Astrocyte of the cerebellum (primary cell): ENCODE results near the gene RHNO1.

Source experiments
- DNase-seq: peaks from one replicate; pipeline ENCODE4 v3.0.0-alpha.2; 2011; ENCODE audit warnings: low read depth
- H3K4me3 ChIP-seq: 2 replicates; pipeline ENCODE4 v1.5.1; 2011; ENCODE audit warnings: mild to moderate bottlenecking, low read depth, low read length, moderate library complexity
- CTCF ChIP-seq: IDR thresholded peaks from 2 replicates; pipeline ENCODE4 v1.5.1; 2012; ENCODE audit warnings: low read length, low read depth, moderate library complexity, mild to moderate bottlenecking; ENCODE audit errors: missing control alignments
- in situ Hi-C: cut with HindIII; loops from 2 replicates; pipeline ENCODE4 v1.10.0; 2017; ENCODE audit warnings: low sequenced_read_pairs

The RHNO1 gene

GRCh38 chr12:2897418-2897817 lies 20.4 kb downstream of the RHNO1 start:
- no peak for TF ChIP-seq CTCF
- in situ Hi-C loops: no loop called here
- no peak for DNase-seq
- H3K4me3 ChIP-seq: no peak overlapping the region

GRCh38 chr12:2900642-2901041 lies 23.6 kb downstream of the RHNO1 start:
- TF ChIP-seq CTCF: no peak
- in situ Hi-C loops: no loop called here
- no peak for DNase-seq
- no peak overlapping the region for H3K4me3 ChIP-seq

GRCh38 chr12:2902272-2902880 lies 25.4 kb downstream of the RHNO1 start:
- no peak for TF ChIP-seq CTCF
- in situ Hi-C loops: no loop called here
- DNase-seq: no peak
- no peak overlapping the region for H3K4me3 ChIP-seq

- no peak for DNase-seq
- no peak for TF ChIP-seq CTCF
- in situ Hi-C loops: no loop called here
- H3K4me3 ChIP-seq: no peak overlapping the region
Measured at GRCh38 chr12:2904260-2904659, 27.2 kb downstream of the RHNO1 start.

- TF ChIP-seq CTCF: no peak
- no peak overlapping the region for H3K4me3 ChIP-seq
- no peak for DNase-seq
- in situ Hi-C loops: no loop called here
Measured at GRCh38 chr12:2912216-2912575, 35.2 kb downstream of the RHNO1 start.

- H3K4me3 ChIP-seq: no peak overlapping the region
- in situ Hi-C loops: no loop called here
- DNase-seq: no peak
- TF ChIP-seq CTCF: no peak
Measured at GRCh38 chr12:2919249-2919648, 42.2 kb downstream of the RHNO1 start.

- H3K4me3 ChIP-seq: no peak overlapping the region
- DNase-seq: no peak
- TF ChIP-seq CTCF: no peak
- in situ Hi-C loops: no loop called here
Measured at GRCh38 chr12:2922329-2922728, 45.3 kb downstream of the RHNO1 start.
